HCT116 (cell line): ENCODE results near the gene MED10. TPM values are rescaled to one million over a fixed set of nuclear protein-coding genes. Genes with fewer than 3 reads are reported as not detected.

Source experiments
- ATAC-seq: fragments of 200-7000 bp; cut with Tn5 transposase; 2 replicates; pipeline ENCODE4 v1.9.1; 2020; ENCODE audit warnings: mild to moderate bottlenecking, moderate library complexity
- BruUV-seq: library from RNA; stranded (reverse); fragments of 400-500 nt; replicated peaks from 2 replicates; lab custom pipeline; 2021; lab: Mats Ljungman, UMichigan
- CTCF ChIA-PET: fragments of 300-600 bp; sonication (Branson Sonifier 250); formaldehyde crosslinking; loops from one replicate; lab custom pipeline; 2021; ENCODE audit warnings: antibody characterized with exemption; lab: Charles Lee
- POLR2A ChIA-PET: fragments of 300-600, 350-600 bp; sonication (Branson Sonifier 250); formaldehyde crosslinking; loops from one replicate; lab custom pipeline; 2021; ENCODE audit warnings: antibody characterized with exemption; lab: Charles Lee
- RAD21 ChIA-PET, 2 experiments: fragments of 300-600 bp; sonication (Branson Sonifier 250); formaldehyde crosslinking; loops; one replicate each; lab custom pipeline; 2023; ENCODE audit warnings: low total read pairs in 2 of 2; ENCODE audit not compliant: uncharacterized antibody in 2 of 2, unreplicated experiment in 2 of 2, low non-redundant PET in 1 of 2; lab: Charles Lee
- DNase-seq: peaks from one replicate; pipeline ENCODE4 v3.0.0-alpha.2; 2010; ENCODE audit warnings: low read depth, low spot score
- H2AFZ ChIP-seq: fragments of 200-600 bp; shearing (Covaris generic), sonication (generic); 2 replicates; pipeline ENCODE4 v1.6.1; 2017; ENCODE audit warnings: low read depth, mixed run types, mixed read lengths, antibody characterized with exemption, low read length; ENCODE audit not compliant: poor library complexity, severe bottlenecking
- H3K27ac ChIP-seq: 2 replicates; pipeline ENCODE4 v1.5.1; 2012; ENCODE audit warnings: low read depth, low read length
- H3K27me3 ChIP-seq: fragments of 200-600 bp; sonication (generic); 2 replicates; pipeline ENCODE4 v1.6.1; 2016; ENCODE audit warnings: mixed run types, low read length, mixed read lengths; ENCODE audit not compliant: insufficient read depth
- H3K36me3 ChIP-seq, 2 experiments: fragments of 200-500 bp in 1 of 2; fragments of 200-600 bp in 1 of 2; sonication (Bioruptor generic) in 1 of 2; sonication (generic) in 1 of 2; 2 replicates each; pipeline versions ENCODE4 v1.5.1 to v1.6.1; 2014 to 2016; ENCODE audit warnings: low read length in 2 of 2, inconsistent platforms in 1 of 2, mixed read lengths in 1 of 2, mixed run types in 1 of 2; ENCODE audit not compliant: insufficient read depth in 2 of 2, control insufficient read depth in 1 of 2
- H3K4me1 ChIP-seq, 2 experiments: fragments of 200-600 bp in 1 of 2; sonication (generic) in 1 of 2; 2 replicates each; pipeline versions ENCODE4 v1.5.1 to v1.6.1; 2012 to 2017; ENCODE audit warnings: low read length in 2 of 2, inconsistent platforms in 1 of 2, mild to moderate bottlenecking in 1 of 2, mixed read lengths in 1 of 2, mixed run types in 1 of 2, moderate library complexity in 1 of 2; ENCODE audit not compliant: insufficient read depth in 2 of 2, control insufficient read depth in 1 of 2
- H3K4me2 ChIP-seq: fragments of 200-600 bp; sonication (generic); 2 replicates; pipeline ENCODE4 v1.6.1; 2017; ENCODE audit warnings: mixed run types, low read length, mixed read lengths
- H3K4me3 ChIP-seq, 2 experiments: fragments of 200-600 bp in 1 of 2; sonication (generic) in 1 of 2; replicated peaks in 1 of 2; 2 replicates each; pipeline ENCODE4 v1.5.1; 2011 to 2016; ENCODE audit warnings: low read length in 2 of 2, control low read depth in 1 of 2, low read depth in 1 of 2, mild to moderate bottlenecking in 1 of 2, mixed read lengths in 1 of 2, mixed run types in 1 of 2
- H3K79me2 ChIP-seq: fragments of 200-600 bp; sonication (generic); 2 replicates; pipeline ENCODE4 v1.6.1; 2017; ENCODE audit warnings: mild to moderate bottlenecking, mixed run types, low read length, moderate library complexity, mixed read lengths; ENCODE audit not compliant: insufficient read depth
- H3K9ac ChIP-seq: fragments of 200-600 bp; sonication (generic); 2 replicates; pipeline ENCODE4 v1.6.1; 2016; ENCODE audit warnings: low read length, mixed read lengths
- H3K9me2 ChIP-seq: fragments of 200-600 bp; sonication (generic), shearing (Covaris generic); 2 replicates; pipeline ENCODE4 v1.6.1; 2017; ENCODE audit warnings: mixed run types, mild to moderate bottlenecking, moderate library complexity; ENCODE audit not compliant: insufficient read depth
- H3K9me3 ChIP-seq, 2 experiments: fragments of 200-500 bp in 1 of 2; fragments of 200-600 bp in 1 of 2; sonication (Bioruptor generic) in 1 of 2; sonication (generic) in 1 of 2; 2 replicates each; pipeline ENCODE4 v1.6.1; 2014 to 2017; ENCODE audit warnings: low read length in 2 of 2, mixed read lengths in 2 of 2, inconsistent platforms in 1 of 2, low read depth in 1 of 2, mild to moderate bottlenecking in 1 of 2, mixed run types in 1 of 2, moderate library complexity in 1 of 2; ENCODE audit not compliant: control insufficient read depth in 1 of 2, insufficient read depth in 1 of 2
- H4K20me1 ChIP-seq: fragments of 200-600 bp; sonication (generic), shearing (Covaris generic); 2 replicates; pipeline ENCODE4 v1.6.1; 2017; ENCODE audit warnings: mixed run types, mild to moderate bottlenecking, moderate library complexity; ENCODE audit not compliant: insufficient read depth
- ATF3 ChIP-seq: IDR thresholded peaks from 2 replicates; pipeline ENCODE4 v1.6.1; 2012
- EGR1 ChIP-seq: IDR thresholded peaks from 2 replicates; pipeline ENCODE4 v1.6.1; 2012; ENCODE audit warnings: low read depth
- EZH2 ChIP-seq: fragments of 200-600 bp; sonication (generic); IDR thresholded peaks from 2 replicates; pipeline ENCODE4 v1.6.1; 2017; ENCODE audit warnings: antibody characterized with exemption, mixed run types
- EZH2phosphoT487 ChIP-seq: fragments of 200-600 bp; IDR thresholded peaks from 2 replicates; pipeline ENCODE4 v1.6.1; 2018; ENCODE audit warnings: antibody characterized with exemption, borderline replicate concordance
- FOSL1 ChIP-seq: IDR thresholded peaks from 2 replicates; pipeline ENCODE4 v1.6.1; 2012; ENCODE audit warnings: low read depth
- JUND ChIP-seq: IDR thresholded peaks from 2 replicates; pipeline ENCODE4 v1.6.1; 2012
- POLR2AphosphoS5 ChIP-seq: IDR thresholded peaks from 2 replicates; pipeline ENCODE4 v1.6.1; 2011; ENCODE audit warnings: mild to moderate bottlenecking, low read depth, low read length, moderate library complexity
- RAD21 ChIP-seq: IDR thresholded peaks from 2 replicates; pipeline ENCODE4 v1.6.1; 2012; ENCODE audit warnings: low read depth, mild to moderate bottlenecking
- REST ChIP-seq: IDR thresholded peaks from 2 replicates; pipeline ENCODE4 v1.6.1; 2012; ENCODE audit warnings: low read depth
- SP1 ChIP-seq: IDR thresholded peaks from 2 replicates; pipeline ENCODE4 v1.6.1; 2012; ENCODE audit warnings: low read depth
- TCF7L2 ChIP-seq: IDR thresholded peaks from 2 replicates; pipeline ENCODE4 v1.7.0; 2011; ENCODE audit warnings: borderline replicate concordance, inconsistent platforms; ENCODE audit not compliant: insufficient read depth, insufficient read length; ENCODE audit errors: extremely low read depth
- YY1 ChIP-seq: IDR thresholded peaks from 2 replicates; pipeline ENCODE4 v1.6.1; 2011; ENCODE audit warnings: low read length, low read depth, moderate library complexity, mild to moderate bottlenecking; ENCODE audit not compliant: insufficient replicate concordance; ENCODE audit errors: extremely low read depth
- ZFX ChIP-seq: fragments of 450-650 bp; IDR thresholded peaks from 2 replicates; pipeline ENCODE4 v1.6.1; 2017
- intact Hi-C: fragments of 100-400 bp; cut with micrococcal nuclease; formaldehyde crosslinking; loops from 2 replicates; pipeline ENCODE4 v1.10.0; 2022
- total RNA-seq: library from RNA; stranded (reverse); gene quantifications from one replicate; pipeline ENCODE4 v1.2.1, GENCODE V29; 2021; ENCODE audit not compliant: unreplicated experiment
- TF ChIP-seq, protein P1 (sequence below), 3 experiments: fragments of 200-600 bp in 1 of 3; sonication (generic) in 1 of 3; IDR thresholded peaks in 2 of 3; conservative IDR thresholded peaks in 1 of 3; 2 replicates each; pipeline ENCODE4 v1.5.1; 2012 to 2017; ENCODE audit warnings: low read depth in 2 of 3, low read length in 2 of 3, antibody characterized with exemption in 1 of 3, borderline replicate concordance in 1 of 3, control low read depth in 1 of 3, mild to moderate bottlenecking in 1 of 3, mixed read lengths in 1 of 3, mixed run types in 1 of 3, moderate library complexity in 1 of 3; ENCODE audit not compliant: insufficient read depth in 1 of 3
- TF ChIP-seq, protein P2 (sequence below): IDR thresholded peaks from 2 replicates; pipeline ENCODE4 v1.6.1; 2012

The MED10 gene
- total RNA-seq, 1 experiment from 2014 or later: 35.0 TPM

GRCh38 chr5:6405591-6405990 lies 27.2 kb upstream of the MED10 start:
- BruUV-seq: no TSS peak
- H3K9me3 ChIP-seq: no peaks in the 10 kb centered on the region
- no peak for DNase-seq
- no peak overlapping the region for H3K27ac ChIP-seq
- ChIA-PET CTCF (no interaction called here), RAD21 (no interaction called here), POLR2A (no interaction called here)
- H3K9me2 ChIP-seq: no peaks in the 10 kb centered on the region
- H3K79me2 ChIP-seq: no peaks in the 10 kb centered on the region
- H3K4me3 ChIP-seq: no peak overlapping the region
- TF ChIP-seq EGR1 (no peak), SP1 (no peak), TCF7L2 (no peak), FOSL1 (no peak), REST (no peak), POLR2AphosphoS5 (no peak), EZH2 (no peak), RAD21 (no peak), ATF3 (no peak), JUND (no peak), ZFX (no peak), YY1 (no peak), EZH2phosphoT487 (no peak)
- TF ChIP-seq, protein P1, sequence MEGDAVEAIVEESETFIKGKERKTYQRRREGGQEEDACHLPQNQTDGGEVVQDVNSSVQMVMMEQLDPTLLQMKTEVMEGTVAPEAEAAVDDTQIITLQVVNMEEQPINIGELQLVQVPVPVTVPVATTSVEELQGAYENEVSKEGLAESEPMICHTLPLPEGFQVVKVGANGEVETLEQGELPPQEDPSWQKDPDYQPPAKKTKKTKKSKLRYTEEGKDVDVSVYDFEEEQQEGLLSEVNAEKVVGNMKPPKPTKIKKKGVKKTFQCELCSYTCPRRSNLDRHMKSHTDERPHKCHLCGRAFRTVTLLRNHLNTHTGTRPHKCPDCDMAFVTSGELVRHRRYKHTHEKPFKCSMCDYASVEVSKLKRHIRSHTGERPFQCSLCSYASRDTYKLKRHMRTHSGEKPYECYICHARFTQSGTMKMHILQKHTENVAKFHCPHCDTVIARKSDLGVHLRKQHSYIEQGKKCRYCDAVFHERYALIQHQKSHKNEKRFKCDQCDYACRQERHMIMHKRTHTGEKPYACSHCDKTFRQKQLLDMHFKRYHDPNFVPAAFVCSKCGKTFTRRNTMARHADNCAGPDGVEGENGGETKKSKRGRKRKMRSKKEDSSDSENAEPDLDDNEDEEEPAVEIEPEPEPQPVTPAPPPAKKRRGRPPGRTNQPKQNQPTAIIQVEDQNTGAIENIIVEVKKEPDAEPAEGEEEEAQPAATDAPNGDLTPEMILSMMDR (IDR thresholded peaks at IDR 0.05 in 2 of 3, conservative IDR thresholded peaks at IDR 0.05 in 1 of 3; ENCODE audit: borderline replicate concordance in 1 of 3, insufficient read depth in 1 of 3, low read depth in 2 of 3, low read length in 2 of 3): no peak
- TF ChIP-seq, protein P2, sequence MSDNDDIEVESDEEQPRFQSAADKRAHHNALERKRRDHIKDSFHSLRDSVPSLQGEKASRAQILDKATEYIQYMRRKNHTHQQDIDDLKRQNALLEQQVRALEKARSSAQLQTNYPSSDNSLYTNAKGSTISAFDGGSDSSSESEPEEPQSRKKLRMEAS: no peak
- intact Hi-C loops: no loop called here
- no peaks in the 10 kb centered on the region for H3K36me3 ChIP-seq
- H3K9ac ChIP-seq: no peak overlapping the region
- peaks cover 50% of the 10 kb centered on the region for H3K27me3 ChIP-seq
- H4K20me1 ChIP-seq: no peaks in the 10 kb centered on the region
- no peak for ATAC-seq
- no peak overlapping the region for H3K4me2 ChIP-seq
- H2AFZ ChIP-seq: no peak overlapping the region
- H3K4me1 ChIP-seq: no peaks in the 10 kb centered on the region
